Astrocyte (in vitro differentiated cells and primary cell): ENCODE measurements around the gene CMTM7. TPM values are rescaled to one million over a fixed set of nuclear protein-coding genes. Genes with fewer than 3 reads are reported as not detected.
A peak's percentile ranks its signal among the peaks of the same experiment; 100 is the strongest.
"Not testable (repeated sequence)": the region's sequence is repeated elsewhere in the genome, so short reads cannot be mapped to it uniquely, and the experiment has no call there.

Experiments used
- DNase-seq: peaks from one replicate; pipeline ENCODE4 v3.0.0-alpha.2; 2010; ENCODE audit warnings: low read depth
- FAIRE-seq: peaks from 2 replicates; lab custom pipeline; 2011; peaks lifted over from hg19 to GRCh38; lab: Jason Lieb, UNC
- H2AFZ ChIP-seq: 2 replicates; pipeline ENCODE4 v1.6.0; 2012; ENCODE audit warnings: low read depth, low read length, inconsistent platforms
- H3K27ac ChIP-seq: 2 replicates; pipeline ENCODE4 v1.5.1; 2011; ENCODE audit warnings: low read depth, low read length, inconsistent platforms
- H3K27me3 ChIP-seq: 2 replicates; pipeline ENCODE4 v1.6.0; 2011; ENCODE audit warnings: low read length, inconsistent platforms; ENCODE audit not compliant: insufficient read depth
- H3K36me3 ChIP-seq: 2 replicates; pipeline ENCODE4 v1.5.1; 2011; ENCODE audit warnings: low read length, inconsistent platforms; ENCODE audit not compliant: insufficient read depth
- H3K4me1 ChIP-seq: 2 replicates; pipeline ENCODE4 v1.5.1; 2011; ENCODE audit warnings: low read length, inconsistent platforms; ENCODE audit not compliant: insufficient read depth
- H3K4me2 ChIP-seq: 2 replicates; pipeline ENCODE4 v1.6.0; 2012; ENCODE audit warnings: low read length, inconsistent platforms
- H3K4me3 ChIP-seq: 2 replicates; pipeline ENCODE4 v1.5.1; 2011; ENCODE audit warnings: low read depth, mild to moderate bottlenecking, low read length, inconsistent platforms; ENCODE audit not compliant: insufficient read depth
- H3K79me2 ChIP-seq: 2 replicates; pipeline ENCODE4 v1.6.0; 2012; ENCODE audit warnings: mild to moderate bottlenecking, low read length, inconsistent platforms; ENCODE audit not compliant: insufficient read depth
- H3K9ac ChIP-seq: 2 replicates; pipeline ENCODE4 v1.6.0; 2012; ENCODE audit warnings: mild to moderate bottlenecking, low read length, inconsistent platforms
- H3K9me3 ChIP-seq: 2 replicates; pipeline ENCODE4 v1.5.1; 2012; ENCODE audit warnings: low read depth, mild to moderate bottlenecking, low read length, inconsistent platforms; ENCODE audit not compliant: insufficient read depth
- H4K20me1 ChIP-seq: 2 replicates; pipeline ENCODE4 v1.6.0; 2012; ENCODE audit warnings: low read length, inconsistent platforms; ENCODE audit not compliant: insufficient read depth
- H3K27ac Mint-ChIP-seq: one replicate; pipeline ENCODE4 v1.8.0; 2021; ENCODE audit warnings: mild to moderate bottlenecking, mixed read lengths; ENCODE audit not compliant: unreplicated experiment
- H3K27me3 Mint-ChIP-seq: one replicate; pipeline ENCODE4 v1.8.0; 2021; ENCODE audit warnings: low read depth, mixed read lengths; ENCODE audit not compliant: unreplicated experiment
- H3K36me3 Mint-ChIP-seq: one replicate; pipeline ENCODE4 v1.8.0; 2021; ENCODE audit warnings: low read depth, mixed read lengths; ENCODE audit not compliant: unreplicated experiment
- H3K4me1 Mint-ChIP-seq: one replicate; pipeline ENCODE4 v1.8.0; 2021; ENCODE audit warnings: low read depth, mixed read lengths; ENCODE audit not compliant: unreplicated experiment
- H3K4me3 Mint-ChIP-seq: one replicate; pipeline ENCODE4 v1.8.0; 2021; ENCODE audit warnings: mild to moderate bottlenecking, moderate library complexity, mixed read lengths; ENCODE audit not compliant: unreplicated experiment
- H3K9me3 Mint-ChIP-seq: one replicate; pipeline ENCODE4 v1.8.0; 2021; ENCODE audit warnings: mild to moderate bottlenecking, mixed read lengths; ENCODE audit not compliant: unreplicated experiment
- CTCF ChIP-seq: IDR thresholded peaks from 2 replicates; pipeline ENCODE4 v1.5.1; 2011; ENCODE audit warnings: low read depth, mild to moderate bottlenecking, inconsistent platforms, low read length, moderate library complexity; ENCODE audit not compliant: insufficient read depth
- EZH2 ChIP-seq: IDR thresholded peaks from 2 replicates; pipeline ENCODE4 v1.6.1; 2012; ENCODE audit warnings: mild to moderate bottlenecking, low read length, inconsistent platforms; ENCODE audit not compliant: insufficient read depth
- total RNA-seq: library from RNA; stranded (reverse); gene quantifications from 2 replicates; pipeline ENCODE4 v1.2.1, GENCODE V29; 2021

Gene CMTM7
- total RNA-seq, 1 donor from 2014 or later = 23.9 TPM

GRCh38 chr3:32437896-32438295 is 46.2 kb downstream of the CMTM7 start:
- no peak for FAIRE-seq

DNA sequence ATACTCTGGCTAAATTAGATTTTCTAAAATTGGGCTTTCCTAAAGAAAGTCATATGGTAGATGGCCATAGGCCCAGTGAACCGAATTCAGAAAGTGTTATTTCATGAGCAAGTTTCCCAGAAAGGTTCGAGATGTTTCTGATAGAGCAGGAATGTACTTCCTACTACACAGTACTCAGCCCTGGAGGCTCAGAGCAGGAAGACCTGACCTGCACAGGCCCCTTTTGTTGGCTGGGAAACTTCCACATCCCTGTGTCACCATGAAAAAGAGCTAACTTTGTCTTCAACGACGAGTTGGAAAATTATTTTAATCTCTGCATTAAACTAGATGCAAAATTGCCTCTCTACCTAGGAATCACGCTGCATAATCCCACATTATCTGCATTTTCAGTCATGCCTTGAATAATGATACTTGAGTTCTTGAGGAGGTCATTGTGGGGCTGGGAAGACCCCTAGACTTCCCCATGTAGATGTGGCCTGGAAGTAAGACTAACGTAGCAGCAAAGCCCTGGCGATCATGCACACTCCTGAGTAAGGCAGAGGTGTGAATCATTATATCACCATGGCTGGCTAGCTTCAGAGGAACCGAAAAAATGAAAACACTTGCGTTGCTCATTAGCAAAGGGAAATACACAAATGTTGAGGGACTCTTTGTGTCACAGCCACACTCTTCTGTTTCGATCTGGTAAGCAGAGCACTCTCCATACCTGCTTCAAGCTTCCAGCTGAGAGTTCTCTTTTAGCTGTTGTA is 47.1 kb downstream of the CMTM7 start:
- Histone ChIP-seq H2AFZ (no peak overlapping the region), H3K36me3 (no peaks in the 10 kb centered on the region), H4K20me1 (no peaks in the 10 kb centered on the region), H3K4me2 (no peak overlapping the region), H3K79me2 (peaks cover 6% of the 10 kb centered on the region), H3K27me3 (no peaks in the 10 kb centered on the region), H3K4me3 (no peak overlapping the region), H3K9ac (no peak overlapping the region), H3K27ac (no peak overlapping the region), H3K4me1 (no peaks in the 10 kb centered on the region), H3K9me3 (no peaks in the 10 kb centered on the region)
- FAIRE-seq = no peak
- Mint-ChIP-seq H3K4me1 (peaks cover 25% of the 10 kb centered on the region), H3K4me3 (no peak overlapping the region), H3K9me3 (no peaks in the 10 kb centered on the region), H3K27ac (no peak overlapping the region), H3K27me3 (no peaks in the 10 kb centered on the region), H3K36me3 (peaks cover 7% of the 10 kb centered on the region)
- TF ChIP-seq EZH2 = no peak
- DNase-seq = peak; percentile 29

More at GRCh38 chr3:32437896-32438295, 46.2 kb downstream of the CMTM7 start:
- Histone ChIP-seq H3K27ac (no peak overlapping the region), H3K4me1 (no peaks in the 10 kb centered on the region), H3K4me2 (no peak overlapping the region), H3K27me3 (no peaks in the 10 kb centered on the region), H3K4me3 (no peak overlapping the region), H2AFZ (no peak overlapping the region), H3K36me3 (no peaks in the 10 kb centered on the region), H4K20me1 (no peaks in the 10 kb centered on the region), H3K9me3 (no peaks in the 10 kb centered on the region), H3K9ac (no peak overlapping the region), H3K79me2 (peaks cover 6% of the 10 kb centered on the region)
- Mint-ChIP-seq H3K4me1 (peaks cover 18% of the 10 kb centered on the region), H3K4me3 (no peak overlapping the region), H3K27ac (no peak overlapping the region), H3K27me3 (no peaks in the 10 kb centered on the region), H3K36me3 (peaks cover 5% of the 10 kb centered on the region), H3K9me3 (no peaks in the 10 kb centered on the region)
- no peak for DNase-seq
- no peak for TF ChIP-seq CTCF
- TF ChIP-seq EZH2 = no peak

- not testable (repeated sequence) for H3K4me3 Mint-ChIP-seq, H3K79me2 ChIP-seq, H3K27me3 ChIP-seq, H4K20me1 ChIP-seq, H3K36me3 Mint-ChIP-seq, H3K4me3 ChIP-seq, H3K4me2 ChIP-seq, H2AFZ ChIP-seq, H3K36me3 ChIP-seq, FAIRE-seq, H3K27ac ChIP-seq, H3K4me1 ChIP-seq, H3K9ac ChIP-seq, H3K9me3 Mint-ChIP-seq, H3K27me3 Mint-ChIP-seq, DNase-seq, H3K27ac Mint-ChIP-seq, H3K9me3 ChIP-seq
- H3K4me1 Mint-ChIP-seq = peaks cover 25% of the 10 kb centered on the region
Measured at GRCh38 chr3:32439421-32439820, 47.8 kb downstream of the CMTM7 start.
